ENCODE results near the gene TCF4.

- TF ChIP-seq CTCF (IDR thresholded peaks at IDR 0.05) (no peak), EZH2 (IDR thresholded peaks at IDR 0.05; ENCODE audit: borderline replicate concordance, insufficient read depth, low read depth, low read length, poor library complexity, severe bottlenecking) (no peak)
Observed at GRCh38 chr18:55515214-55515613, 72.8 kb downstream of the TCF4 start.

All from B cell (primary cell).